ENCODE measurements around the gene OTULIN. TPM values are rescaled to one million over a fixed set of nuclear protein-coding genes. Genes with fewer than 3 reads are reported as not detected.

The OTULIN gene
- total and polyA plus RNA-seq, 2 experiments from 2014 or later, result 24.3 to 43.9 TPM

- peaks cover 10% of the 10 kb centered on the region for H3K4me1 ChIP-seq (ENCODE audit: insufficient read depth)
- H3K4me3 Mint-ChIP-seq, result no peak overlapping the region
- H3K4me2 ChIP-seq, result no peak overlapping the region
- no peak for TF ChIP-seq ZNF462 (CRISPR knock-in tag; IDR thresholded peaks at IDR 0.05)
- TF ChIP-seq, protein P1, sequence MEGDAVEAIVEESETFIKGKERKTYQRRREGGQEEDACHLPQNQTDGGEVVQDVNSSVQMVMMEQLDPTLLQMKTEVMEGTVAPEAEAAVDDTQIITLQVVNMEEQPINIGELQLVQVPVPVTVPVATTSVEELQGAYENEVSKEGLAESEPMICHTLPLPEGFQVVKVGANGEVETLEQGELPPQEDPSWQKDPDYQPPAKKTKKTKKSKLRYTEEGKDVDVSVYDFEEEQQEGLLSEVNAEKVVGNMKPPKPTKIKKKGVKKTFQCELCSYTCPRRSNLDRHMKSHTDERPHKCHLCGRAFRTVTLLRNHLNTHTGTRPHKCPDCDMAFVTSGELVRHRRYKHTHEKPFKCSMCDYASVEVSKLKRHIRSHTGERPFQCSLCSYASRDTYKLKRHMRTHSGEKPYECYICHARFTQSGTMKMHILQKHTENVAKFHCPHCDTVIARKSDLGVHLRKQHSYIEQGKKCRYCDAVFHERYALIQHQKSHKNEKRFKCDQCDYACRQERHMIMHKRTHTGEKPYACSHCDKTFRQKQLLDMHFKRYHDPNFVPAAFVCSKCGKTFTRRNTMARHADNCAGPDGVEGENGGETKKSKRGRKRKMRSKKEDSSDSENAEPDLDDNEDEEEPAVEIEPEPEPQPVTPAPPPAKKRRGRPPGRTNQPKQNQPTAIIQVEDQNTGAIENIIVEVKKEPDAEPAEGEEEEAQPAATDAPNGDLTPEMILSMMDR (conservative IDR thresholded peaks at IDR 0.05; ENCODE audit: low read depth in 2 of 2), result no peak
- no peak for TF ChIP-seq STAT1 (IDR thresholded peaks at IDR 0.05; ENCODE audit: unreplicated experiment)
- no peak for TF ChIP-seq CREB1 (CRISPR knock-in tag; IDR thresholded peaks at IDR 0.05; ENCODE audit: low read depth)
- TF ChIP-seq EZH2phosphoT487 (IDR thresholded peaks at IDR 0.05; ENCODE audit: unreplicated experiment), result no peak
- TF ChIP-seq NANOG (IDR thresholded peaks at IDR 0.05; ENCODE audit: borderline replicate concordance), result no peak
- TF ChIP-seq ETS1 (IDR thresholded peaks at IDR 0.05), result no peak
- TF ChIP-seq, protein P2, sequence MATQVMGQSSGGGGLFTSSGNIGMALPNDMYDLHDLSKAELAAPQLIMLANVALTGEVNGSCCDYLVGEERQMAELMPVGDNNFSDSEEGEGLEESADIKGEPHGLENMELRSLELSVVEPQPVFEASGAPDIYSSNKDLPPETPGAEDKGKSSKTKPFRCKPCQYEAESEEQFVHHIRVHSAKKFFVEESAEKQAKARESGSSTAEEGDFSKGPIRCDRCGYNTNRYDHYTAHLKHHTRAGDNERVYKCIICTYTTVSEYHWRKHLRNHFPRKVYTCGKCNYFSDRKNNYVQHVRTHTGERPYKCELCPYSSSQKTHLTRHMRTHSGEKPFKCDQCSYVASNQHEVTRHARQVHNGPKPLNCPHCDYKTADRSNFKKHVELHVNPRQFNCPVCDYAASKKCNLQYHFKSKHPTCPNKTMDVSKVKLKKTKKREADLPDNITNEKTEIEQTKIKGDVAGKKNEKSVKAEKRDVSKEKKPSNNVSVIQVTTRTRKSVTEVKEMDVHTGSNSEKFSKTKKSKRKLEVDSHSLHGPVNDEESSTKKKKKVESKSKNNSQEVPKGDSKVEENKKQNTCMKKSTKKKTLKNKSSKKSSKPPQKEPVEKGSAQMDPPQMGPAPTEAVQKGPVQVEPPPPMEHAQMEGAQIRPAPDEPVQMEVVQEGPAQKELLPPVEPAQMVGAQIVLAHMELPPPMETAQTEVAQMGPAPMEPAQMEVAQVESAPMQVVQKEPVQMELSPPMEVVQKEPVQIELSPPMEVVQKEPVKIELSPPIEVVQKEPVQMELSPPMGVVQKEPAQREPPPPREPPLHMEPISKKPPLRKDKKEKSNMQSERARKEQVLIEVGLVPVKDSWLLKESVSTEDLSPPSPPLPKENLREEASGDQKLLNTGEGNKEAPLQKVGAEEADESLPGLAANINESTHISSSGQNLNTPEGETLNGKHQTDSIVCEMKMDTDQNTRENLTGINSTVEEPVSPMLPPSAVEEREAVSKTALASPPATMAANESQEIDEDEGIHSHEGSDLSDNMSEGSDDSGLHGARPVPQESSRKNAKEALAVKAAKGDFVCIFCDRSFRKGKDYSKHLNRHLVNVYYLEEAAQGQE (IDR thresholded peaks at IDR 0.05; ENCODE audit: unreplicated experiment), result no peak
- TF ChIP-seq JUNB (IDR thresholded peaks at IDR 0.05; ENCODE audit: unreplicated experiment), result no peak
- TF ChIP-seq ZNF331 (CRISPR knock-in tag; IDR thresholded peaks at IDR 0.05; ENCODE audit: low read depth), result no peak
- no peak for TF ChIP-seq POLR2AphosphoS5 (IDR thresholded peaks at IDR 0.05; ENCODE audit: low read depth)
- TF ChIP-seq EZH2 (IDR thresholded peaks at IDR 0.05; ENCODE audit: low read depth, unreplicated experiment), result no peak
- no peak for TF ChIP-seq ZNF114 (CRISPR knock-in tag; IDR thresholded peaks at IDR 0.05)
- no peaks in the 10 kb centered on the region; the same call in 2 of the 3 replicates for H3K36me3 Mint-ChIP-seq (ENCODE audit: low read depth)
- H4K20me1 ChIP-seq (replicated peaks; ENCODE audit: insufficient read depth), result no peaks in the 10 kb centered on the region
- peaks cover 26% of the 10 kb centered on the region for H3K27me3 ChIP-seq (ENCODE audit: insufficient read depth)
- H3K27ac Mint-ChIP-seq, result no peak overlapping the region
- no peak overlapping the region for H2AFZ ChIP-seq
- DNase-seq (ENCODE audit: low spot score), result no peak
- no peaks in the 10 kb centered on the region for H3K9me3 Mint-ChIP-seq
- no peaks in the 10 kb centered on the region for H3K36me3 ChIP-seq (ENCODE audit: insufficient read depth)
- H3K4me1 Mint-ChIP-seq, result peaks cover 14% of the 10 kb centered on the region
- ATAC-seq, result no peak
- H3K79me2 ChIP-seq (replicated peaks; ENCODE audit: insufficient read depth), result peaks cover 7% of the 10 kb centered on the region
- no peak overlapping the region for H3K4me3 ChIP-seq
- H3K9me2 ChIP-seq (ENCODE audit: insufficient read depth), result peaks cover 4% of the 10 kb centered on the region; the same call in 1 of the 2 replicates
- no peak overlapping the region for H3K27ac ChIP-seq (ENCODE audit: low read depth)
- 0 out of 2 replicates have a peak, but pooled peaks cover 3% of the 10 kb centered on the region for H3F3A ChIP-seq (replicated peaks; ENCODE audit: low read depth)
- H3K27me3 Mint-ChIP-seq (ENCODE audit: insufficient read depth, low read depth, poor library complexity), result peaks cover 19% of the 10 kb centered on the region
Measured at GRCh38 chr5:14660833-14661232, 3.7 kb upstream of the OTULIN start.

Measured in GM23338 (cell line).